ENCODE measurements around the gene C1QTNF7.

DNA sequence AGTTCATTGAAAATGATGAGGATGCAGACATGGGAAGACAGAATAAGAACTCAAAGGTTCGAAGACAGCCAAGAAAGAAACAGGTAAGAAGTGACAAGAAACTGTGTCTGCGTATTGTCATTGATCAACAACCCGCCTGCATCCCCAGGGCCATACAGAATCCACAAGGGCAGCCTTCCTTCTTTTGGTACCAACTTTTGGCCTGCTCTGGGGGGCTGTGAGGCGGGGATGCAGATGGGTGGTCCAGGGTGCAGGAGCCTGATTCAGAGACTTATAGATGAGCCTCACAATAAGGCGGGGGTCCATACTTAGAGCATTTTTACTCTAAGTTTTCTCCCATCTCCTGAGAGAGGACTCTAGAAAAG, 50.9 kb downstream of the C1QTNF7 start:
- TF ChIP-seq EZH2 (IDR thresholded peaks at IDR 0.05; ENCODE audit: insufficient read depth, poor library complexity, severe bottlenecking) (no peak), EZH2phosphoT487 (IDR thresholded peaks at IDR 0.05; ENCODE audit: insufficient read depth, low read depth) (no peak)
